ENCODE results near the gene ACTA2. TPM values are rescaled to one million over a fixed set of nuclear protein-coding genes. Genes with fewer than 3 reads are reported as not detected.

Gene ACTA2
- total RNA-seq, 1 donor from 2014 or later = 19.0 TPM

DNA sequence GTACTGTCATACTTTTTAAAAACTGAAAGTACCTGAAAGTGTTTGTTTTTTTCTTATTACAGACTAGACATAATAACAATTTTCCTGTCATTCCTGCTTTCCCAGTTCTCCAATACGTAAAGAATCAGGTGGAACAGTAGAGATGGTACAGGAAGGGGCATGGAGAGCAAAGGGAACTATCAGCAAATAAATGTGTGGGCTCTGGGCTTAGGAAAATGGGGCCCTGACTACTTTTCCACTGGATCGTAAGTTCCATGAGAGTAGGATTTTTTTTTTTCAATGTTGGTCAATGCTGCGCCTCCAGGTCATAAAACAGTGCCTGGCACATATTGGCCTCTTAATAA, 22.8 kb upstream of the ACTA2 start:
- H3K4me1 Mint-ChIP-seq = peaks cover 4% of the 10 kb centered on the region
- H3K36me3 Mint-ChIP-seq = no peaks in the 10 kb centered on the region
- Histone ChIP-seq H3K36me3 (no peaks in the 10 kb centered on the region), H3F3A (ENCODE audit: low read depth) (no peaks in the 10 kb centered on the region), H3K4me3 (no peak overlapping the region), H3K27ac (no peak overlapping the region), H3K4me2 (no peak overlapping the region), H3K9me3 (ENCODE audit: low read depth) (no peaks in the 10 kb centered on the region), H3K79me2 (ENCODE audit: low read depth) (no peaks in the 10 kb centered on the region), H4K20me1 (ENCODE audit: low read depth) (no peaks in the 10 kb centered on the region), H3K27me3 (no peaks in the 10 kb centered on the region), H2AFZ (replicated peaks) (no peak overlapping the region), H3K4me1 (no peaks in the 10 kb centered on the region), H3K9ac (no peak overlapping the region)
- no peak overlapping the region for H3K27ac Mint-ChIP-seq
- H3K4me3 Mint-ChIP-seq = no peak overlapping the region
- no peaks in the 10 kb centered on the region for H3K9me3 Mint-ChIP-seq
- no peak for DNase-seq (ENCODE audit: low spot score)
- TF ChIP-seq CTCF (IDR thresholded peaks at IDR 0.05) (no peak), EZH2 (IDR thresholded peaks at IDR 0.05) (no peak), EZH2phosphoT487 (IDR thresholded peaks at IDR 0.05) (no peak)
- no peaks in the 10 kb centered on the region for H3K27me3 Mint-ChIP-seq (ENCODE audit: insufficient read depth, low read depth)

DNA sequence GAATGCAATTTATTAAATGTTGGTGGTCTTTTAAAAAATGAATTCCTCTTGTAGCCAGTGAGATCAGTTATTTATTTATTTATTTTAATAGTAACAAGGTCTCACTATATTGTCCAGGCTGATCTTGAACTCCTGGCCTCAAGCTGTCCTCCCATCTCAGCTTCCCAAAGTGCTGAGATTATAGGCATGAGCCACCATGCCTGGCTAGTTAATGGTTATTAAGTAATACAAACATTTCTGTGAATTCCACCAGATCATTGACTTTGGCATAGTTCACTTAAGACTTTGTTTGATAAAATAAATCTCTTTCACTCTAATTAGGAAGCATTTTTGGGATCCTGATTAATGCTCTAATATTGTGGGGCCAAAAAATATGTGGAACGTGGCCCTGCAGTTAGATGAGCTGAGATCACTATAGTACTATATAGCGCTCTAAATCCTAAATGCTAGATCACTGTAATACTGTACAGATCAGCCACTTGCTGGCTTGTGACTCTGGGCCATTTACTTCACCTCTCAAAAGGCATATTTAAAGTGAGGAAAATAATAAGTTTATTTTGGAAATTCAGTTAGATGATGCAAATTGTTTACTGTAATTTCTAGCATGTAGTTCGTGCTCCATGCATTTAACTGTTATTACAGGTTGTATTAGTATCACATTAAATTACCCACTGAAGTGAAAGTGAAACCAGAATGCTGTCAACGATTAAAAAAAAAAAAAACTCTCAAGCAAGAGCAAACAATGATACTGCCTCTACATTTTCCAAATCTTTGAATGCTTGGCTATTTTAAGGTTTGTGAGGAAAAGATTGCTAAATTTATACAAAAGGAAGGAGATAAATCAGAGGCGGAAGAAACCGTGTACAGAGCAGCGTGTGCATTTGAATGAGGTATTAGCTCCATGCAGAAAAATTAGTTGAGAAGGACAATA, 22.1 kb upstream of the ACTA2 start:
- no peaks in the 10 kb centered on the region for H3K36me3 ChIP-seq
- no peak overlapping the region for H2AFZ ChIP-seq (replicated peaks)
- no peak for TF ChIP-seq EZH2 (IDR thresholded peaks at IDR 0.05)
- TF ChIP-seq CTCF (IDR thresholded peaks at IDR 0.05) = no peak
- TF ChIP-seq EZH2phosphoT487 (IDR thresholded peaks at IDR 0.05) = no peak
- Mint-ChIP-seq H3K4me3 (no peak overlapping the region), H3K4me1 (peaks cover 4% of the 10 kb centered on the region), H3K36me3 (no peaks in the 10 kb centered on the region), H3K9me3 (no peaks in the 10 kb centered on the region), H3K27me3 (ENCODE audit: insufficient read depth, low read depth) (no peaks in the 10 kb centered on the region), H3K27ac (no peak overlapping the region)
- no peaks in the 10 kb centered on the region for H3K27me3 ChIP-seq
- no peaks in the 10 kb centered on the region for H3K79me2 ChIP-seq (ENCODE audit: low read depth)
- H3K9ac ChIP-seq = no peak overlapping the region
- H3K4me1 ChIP-seq = no peaks in the 10 kb centered on the region
- H3K4me3 ChIP-seq = no peak overlapping the region
- no peaks in the 10 kb centered on the region for H4K20me1 ChIP-seq (ENCODE audit: low read depth)
- no peaks in the 10 kb centered on the region for H3K9me3 ChIP-seq (ENCODE audit: low read depth)
- DNase-seq (ENCODE audit: low spot score) = no peak
- H3K4me2 ChIP-seq = no peak overlapping the region
- no peak overlapping the region for H3K27ac ChIP-seq
- no peaks in the 10 kb centered on the region for H3F3A ChIP-seq (ENCODE audit: low read depth)

- no peaks in the 10 kb centered on the region for H3F3A ChIP-seq (ENCODE audit: low read depth)
- Mint-ChIP-seq H3K27ac (no peak overlapping the region), H3K27me3 (ENCODE audit: insufficient read depth, low read depth) (no peaks in the 10 kb centered on the region), H3K9me3 (no peaks in the 10 kb centered on the region), H3K4me3 (no peak overlapping the region), H3K4me1 (peaks cover 1% of the 10 kb centered on the region), H3K36me3 (no peaks in the 10 kb centered on the region)
- H4K20me1 ChIP-seq (ENCODE audit: low read depth) = no peaks in the 10 kb centered on the region
- TF ChIP-seq CTCF (IDR thresholded peaks at IDR 0.05) (no peak), EZH2 (IDR thresholded peaks at IDR 0.05) (no peak), EZH2phosphoT487 (IDR thresholded peaks at IDR 0.05) (no peak)
- H2AFZ ChIP-seq (replicated peaks) = no peak overlapping the region
- no peaks in the 10 kb centered on the region for H3K4me1 ChIP-seq
- no peak overlapping the region for H3K27ac ChIP-seq
- H3K9ac ChIP-seq = no peak overlapping the region
- H3K36me3 ChIP-seq = no peaks in the 10 kb centered on the region
- H3K27me3 ChIP-seq = no peaks in the 10 kb centered on the region
- H3K79me2 ChIP-seq (ENCODE audit: low read depth) = no peaks in the 10 kb centered on the region
- no peak overlapping the region for H3K4me3 ChIP-seq
- DNase-seq (ENCODE audit: low spot score) = no peak
- H3K9me3 ChIP-seq (ENCODE audit: low read depth) = no peaks in the 10 kb centered on the region
- H3K4me2 ChIP-seq = no peak overlapping the region
These were observed 21.4 kb upstream of the ACTA2 start for GRCh38 chr10:88974012-88974411.
